ENCODE data around the gene KCND1. TPM values are rescaled to one million over a fixed set of nuclear protein-coding genes. Genes with fewer than 3 reads are reported as not detected.
A peak's percentile ranks its signal among the peaks of the same experiment; 100 is the strongest.

KCND1 gene
- total RNA-seq, 2 experiments from 2014 or later = 7.6 to 8.8 TPM

DNA sequence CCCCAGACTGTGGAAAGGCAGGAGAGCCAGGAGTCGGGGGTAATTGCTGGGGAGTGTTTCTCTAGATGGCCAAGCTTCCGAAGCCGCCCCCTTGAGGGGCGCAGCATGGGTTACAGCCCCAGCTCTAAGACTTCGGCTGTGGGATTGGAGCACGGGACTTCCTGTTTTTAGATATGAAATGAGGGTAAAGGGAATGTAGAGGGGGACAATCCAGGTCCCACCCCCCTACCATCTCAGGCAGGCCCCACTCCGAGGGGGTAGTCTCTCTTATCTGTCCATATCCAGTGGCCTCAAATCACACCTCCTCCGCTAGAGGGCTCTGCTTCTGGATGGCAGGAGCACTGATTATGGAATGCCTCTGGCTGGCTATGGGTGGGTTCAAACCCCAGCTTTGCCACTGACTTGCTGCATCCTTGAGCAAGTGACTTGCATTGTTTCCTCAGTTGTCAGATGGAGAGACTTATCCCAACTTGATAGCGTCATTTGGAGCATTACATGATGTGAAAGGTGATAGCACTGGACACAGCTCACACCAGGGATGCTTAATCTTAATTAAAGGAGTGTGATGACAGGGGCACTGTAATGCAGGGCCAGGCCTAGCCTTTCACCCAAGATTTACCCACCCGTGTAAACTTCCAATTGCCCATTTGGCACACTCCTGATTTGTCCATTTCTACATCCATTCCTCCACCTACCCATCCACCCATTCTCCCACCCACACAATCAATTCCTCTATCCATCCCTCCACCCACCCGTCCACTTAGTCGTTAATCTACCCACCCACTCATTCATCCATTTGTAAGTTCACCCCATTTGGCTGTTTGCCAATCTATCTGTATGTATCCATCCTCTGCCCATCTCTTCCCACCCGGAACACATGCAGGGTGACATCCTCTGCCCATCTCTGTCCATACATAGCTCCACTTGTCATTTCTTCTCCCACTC lies 848 bp upstream of the KCND1 start:
- Histone ChIP-seq H3K9me2 (ENCODE audit: insufficient read depth, low read length) (no peaks in the 10 kb centered on the region), H3K4me2 (ENCODE audit: low read length) (no peak overlapping the region), H3K36me3 (ENCODE audit: insufficient read depth, low read length) (peaks cover 24% of the 10 kb centered on the region), H2AFZ (ENCODE audit: low read length) (no peak overlapping the region), H3K4me1 (ENCODE audit: insufficient read depth, low read length, poor library complexity, severe bottlenecking) (no peaks in the 10 kb centered on the region), H3K27ac (ENCODE audit: low read depth, low read length, poor library complexity, severe bottlenecking) (no peak overlapping the region), H3K9me3 (ENCODE audit: low read length) (no peaks in the 10 kb centered on the region), H3K79me2 (ENCODE audit: insufficient read depth, low read depth, low read length) (no peaks in the 10 kb centered on the region), H4K20me1 (ENCODE audit: insufficient read depth, low read length) (no peaks in the 10 kb centered on the region), H3K4me3 (ENCODE audit: low read depth, low read length, poor library complexity, severe bottlenecking) (no peak overlapping the region)
- ChIA-PET CTCF (ENCODE audit: unreplicated experiment) (no interaction called here), POLR2A (no interaction called here)
- no peak for DNase-seq (ENCODE audit: low spot score)
- intact Hi-C loops (cut with micrococcal nuclease; ENCODE audit: unreplicated experiment) = no loop called here
- BruUV-seq (replicated peaks) = no TSS peak
- no peak for TF ChIP-seq EZH2phosphoT487 (IDR thresholded peaks at IDR 0.05; ENCODE audit: borderline replicate concordance, low read depth, low read length)
- TF ChIP-seq, protein P1, sequence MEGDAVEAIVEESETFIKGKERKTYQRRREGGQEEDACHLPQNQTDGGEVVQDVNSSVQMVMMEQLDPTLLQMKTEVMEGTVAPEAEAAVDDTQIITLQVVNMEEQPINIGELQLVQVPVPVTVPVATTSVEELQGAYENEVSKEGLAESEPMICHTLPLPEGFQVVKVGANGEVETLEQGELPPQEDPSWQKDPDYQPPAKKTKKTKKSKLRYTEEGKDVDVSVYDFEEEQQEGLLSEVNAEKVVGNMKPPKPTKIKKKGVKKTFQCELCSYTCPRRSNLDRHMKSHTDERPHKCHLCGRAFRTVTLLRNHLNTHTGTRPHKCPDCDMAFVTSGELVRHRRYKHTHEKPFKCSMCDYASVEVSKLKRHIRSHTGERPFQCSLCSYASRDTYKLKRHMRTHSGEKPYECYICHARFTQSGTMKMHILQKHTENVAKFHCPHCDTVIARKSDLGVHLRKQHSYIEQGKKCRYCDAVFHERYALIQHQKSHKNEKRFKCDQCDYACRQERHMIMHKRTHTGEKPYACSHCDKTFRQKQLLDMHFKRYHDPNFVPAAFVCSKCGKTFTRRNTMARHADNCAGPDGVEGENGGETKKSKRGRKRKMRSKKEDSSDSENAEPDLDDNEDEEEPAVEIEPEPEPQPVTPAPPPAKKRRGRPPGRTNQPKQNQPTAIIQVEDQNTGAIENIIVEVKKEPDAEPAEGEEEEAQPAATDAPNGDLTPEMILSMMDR (conservative IDR thresholded peaks at IDR 0.05; ENCODE audit: low read length) = 0 out of 2 replicates have a peak, but pooled peaks have one; percentile 18

DNA sequence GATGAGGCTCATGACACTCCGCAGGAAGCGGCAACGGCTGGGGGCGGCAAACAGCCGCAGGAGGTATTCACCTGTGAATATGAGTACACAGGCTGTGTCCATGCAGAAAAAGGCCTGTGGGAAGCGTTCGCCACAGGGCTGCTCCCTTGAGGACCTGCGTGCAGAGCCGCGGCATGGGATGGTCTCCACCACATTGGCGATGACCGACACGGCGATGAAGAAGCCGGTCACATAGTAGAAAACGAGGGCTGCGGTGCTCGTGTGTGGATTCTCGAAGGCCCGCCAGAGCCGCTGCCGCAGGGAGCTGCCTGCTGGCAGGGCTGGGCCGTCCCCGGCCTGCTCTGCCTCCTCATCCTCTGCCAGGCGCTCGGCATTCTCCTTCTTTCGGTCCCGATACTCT lies 2.2 kb downstream of the KCND1 start:
- no TSS peak for BruUV-seq (replicated peaks)
- intact Hi-C loops (cut with micrococcal nuclease; ENCODE audit: unreplicated experiment) = no loop called here
- CTCF ChIA-PET (ENCODE audit: unreplicated experiment) = no interaction called here

More for the DNA sequence above, 2.2 kb downstream of the KCND1 start:
- TF ChIP-seq, protein P1 (conservative IDR thresholded peaks at IDR 0.05; ENCODE audit: low read length) = no peak
- TF ChIP-seq EZH2phosphoT487 (IDR thresholded peaks at IDR 0.05; ENCODE audit: borderline replicate concordance, low read depth, low read length) = no peak
- DNase-seq (ENCODE audit: low spot score) = no peak
- Histone ChIP-seq H2AFZ (ENCODE audit: low read length) (no peak overlapping the region), H3K4me2 (ENCODE audit: low read length) (no peak overlapping the region), H3K9me2 (ENCODE audit: insufficient read depth, low read length) (no peaks in the 10 kb centered on the region), H4K20me1 (ENCODE audit: insufficient read depth, low read length) (no peaks in the 10 kb centered on the region), H3K4me3 (ENCODE audit: low read depth, low read length, poor library complexity, severe bottlenecking) (no peak overlapping the region), H3K79me2 (ENCODE audit: insufficient read depth, low read depth, low read length) (no peaks in the 10 kb centered on the region), H3K4me1 (ENCODE audit: insufficient read depth, low read length, poor library complexity, severe bottlenecking) (no peaks in the 10 kb centered on the region), H3K36me3 (ENCODE audit: insufficient read depth, low read length) (peaks cover 12% of the 10 kb centered on the region), H3K27ac (ENCODE audit: low read depth, low read length, poor library complexity, severe bottlenecking) (no peak overlapping the region), H3K9me3 (ENCODE audit: low read length) (no peaks in the 10 kb centered on the region)
- POLR2A ChIA-PET = no interaction called here
